IPS DF 19.7 (cell line): ENCODE data around the gene RELB.
"Not testable (repeated sequence)": the region's sequence is repeated elsewhere in the genome, so short reads cannot be mapped to it uniquely, and the experiment has no call there.

ENCODE experiments used
- DNase-seq: peaks from one replicate; pipeline ENCODE4 v3.0.0-alpha.2; 2013; ENCODE audit warnings: low read depth, low spot score

Gene RELB, protein sequence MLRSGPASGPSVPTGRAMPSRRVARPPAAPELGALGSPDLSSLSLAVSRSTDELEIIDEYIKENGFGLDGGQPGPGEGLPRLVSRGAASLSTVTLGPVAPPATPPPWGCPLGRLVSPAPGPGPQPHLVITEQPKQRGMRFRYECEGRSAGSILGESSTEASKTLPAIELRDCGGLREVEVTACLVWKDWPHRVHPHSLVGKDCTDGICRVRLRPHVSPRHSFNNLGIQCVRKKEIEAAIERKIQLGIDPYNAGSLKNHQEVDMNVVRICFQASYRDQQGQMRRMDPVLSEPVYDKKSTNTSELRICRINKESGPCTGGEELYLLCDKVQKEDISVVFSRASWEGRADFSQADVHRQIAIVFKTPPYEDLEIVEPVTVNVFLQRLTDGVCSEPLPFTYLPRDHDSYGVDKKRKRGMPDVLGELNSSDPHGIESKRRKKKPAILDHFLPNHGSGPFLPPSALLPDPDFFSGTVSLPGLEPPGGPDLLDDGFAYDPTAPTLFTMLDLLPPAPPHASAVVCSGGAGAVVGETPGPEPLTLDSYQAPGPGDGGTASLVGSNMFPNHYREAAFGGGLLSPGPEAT

DNA sequence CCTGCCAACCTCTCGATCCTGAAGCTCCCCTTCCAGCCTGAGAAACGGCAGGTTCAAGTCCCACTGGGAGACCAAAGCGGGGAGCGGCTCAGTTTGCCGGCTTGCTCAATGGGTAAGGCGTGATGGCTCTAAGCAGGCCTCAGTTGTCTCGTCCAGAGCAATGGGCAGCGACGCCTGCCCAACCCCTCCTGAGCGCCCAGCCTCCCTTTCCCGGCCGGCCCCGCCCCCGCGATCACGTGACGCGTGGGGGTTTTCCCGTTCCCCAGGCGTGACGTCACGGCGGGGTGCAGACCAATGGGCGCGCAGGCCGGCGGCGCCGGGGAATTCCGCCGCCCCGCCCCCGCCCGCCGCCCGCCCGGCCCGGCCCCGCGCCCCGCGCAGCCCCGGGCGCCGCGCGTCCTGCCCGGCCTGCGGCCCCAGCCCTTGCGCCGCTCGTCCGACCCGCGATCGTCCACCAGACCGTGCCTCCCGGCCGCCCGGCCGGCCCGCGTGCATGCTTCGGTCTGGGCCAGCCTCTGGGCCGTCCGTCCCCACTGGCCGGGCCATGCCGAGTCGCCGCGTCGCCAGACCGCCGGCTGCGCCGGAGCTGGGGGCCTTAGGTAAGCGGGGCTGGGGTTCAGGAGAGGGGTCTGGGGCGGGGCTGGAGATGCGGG is at the start of gene RELB:
RELB (plus strand) TSS at position 378 of the 653 bp plus-strand sequence; CDS start at position 494, 116 bp downstream.
- no peak for DNase-seq

DNA sequence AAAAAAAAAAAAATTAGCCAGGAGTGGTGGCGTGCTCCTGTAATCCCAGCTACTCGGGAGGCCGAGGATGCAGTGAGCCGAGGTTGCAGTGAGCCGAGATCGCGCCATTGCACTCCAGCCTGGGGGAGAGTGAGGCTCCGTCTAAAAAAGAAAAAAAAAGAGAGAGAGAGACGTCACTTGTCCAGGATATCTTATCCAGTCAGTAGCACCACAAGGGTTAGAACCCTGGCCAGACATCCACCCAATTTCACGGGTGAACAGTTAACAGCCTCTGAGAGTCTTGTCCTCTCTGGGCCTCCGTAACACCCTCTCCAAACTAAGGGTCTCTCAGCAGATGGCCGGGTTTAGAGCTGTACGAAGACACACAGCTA is 47.0 kb upstream of the RELB start:
- no peak for DNase-seq

DNA sequence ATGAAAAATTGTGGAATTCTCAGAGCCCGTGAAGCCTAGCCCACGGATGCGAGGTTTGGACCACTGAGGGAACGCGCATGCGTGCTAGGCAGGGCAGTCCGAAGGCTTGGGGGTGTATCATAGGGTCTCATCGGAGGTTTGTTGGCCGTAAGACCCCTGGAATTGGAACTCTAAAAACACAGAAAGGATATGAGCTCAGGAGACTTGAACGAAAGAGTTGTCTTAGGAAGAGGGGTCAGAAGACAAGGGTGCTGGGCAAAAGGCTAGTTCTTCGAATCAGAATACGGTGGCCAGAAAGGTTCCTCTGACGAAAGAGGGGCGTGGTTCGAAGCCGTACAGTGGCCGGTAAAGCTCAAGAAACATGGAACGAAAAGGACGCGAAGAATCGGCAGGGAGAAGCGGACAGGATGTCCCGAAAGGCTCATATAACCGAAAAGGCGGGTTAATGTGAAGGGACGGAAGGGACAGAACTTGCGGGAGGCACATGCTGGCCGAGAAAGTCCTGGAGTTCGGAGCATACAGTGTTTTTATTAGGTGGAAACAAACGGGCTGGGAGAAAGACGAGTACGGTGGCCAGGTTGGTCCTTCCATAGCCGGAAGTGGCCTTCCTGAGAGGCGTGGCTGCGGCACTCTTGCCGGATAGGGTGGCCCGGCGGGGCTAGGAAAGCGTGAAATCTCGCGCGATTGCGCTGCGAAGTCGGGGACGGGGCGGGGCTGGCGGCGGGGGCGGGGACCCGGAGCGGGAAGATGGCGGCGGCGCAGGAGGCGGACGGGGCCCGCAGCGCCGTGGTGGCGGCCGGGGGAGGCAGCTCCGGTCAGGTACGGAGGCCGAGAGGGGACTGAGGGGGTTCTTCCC is 46.4 kb upstream of the RELB start, which contains the start of gene CLPTM1:
CLPTM1 (plus strand) TSS at position 732 of the 856 bp plus-strand sequence; CDS start at position 748, 16 bp downstream.
- peak; percentile 83 for DNase-seq

DNA sequence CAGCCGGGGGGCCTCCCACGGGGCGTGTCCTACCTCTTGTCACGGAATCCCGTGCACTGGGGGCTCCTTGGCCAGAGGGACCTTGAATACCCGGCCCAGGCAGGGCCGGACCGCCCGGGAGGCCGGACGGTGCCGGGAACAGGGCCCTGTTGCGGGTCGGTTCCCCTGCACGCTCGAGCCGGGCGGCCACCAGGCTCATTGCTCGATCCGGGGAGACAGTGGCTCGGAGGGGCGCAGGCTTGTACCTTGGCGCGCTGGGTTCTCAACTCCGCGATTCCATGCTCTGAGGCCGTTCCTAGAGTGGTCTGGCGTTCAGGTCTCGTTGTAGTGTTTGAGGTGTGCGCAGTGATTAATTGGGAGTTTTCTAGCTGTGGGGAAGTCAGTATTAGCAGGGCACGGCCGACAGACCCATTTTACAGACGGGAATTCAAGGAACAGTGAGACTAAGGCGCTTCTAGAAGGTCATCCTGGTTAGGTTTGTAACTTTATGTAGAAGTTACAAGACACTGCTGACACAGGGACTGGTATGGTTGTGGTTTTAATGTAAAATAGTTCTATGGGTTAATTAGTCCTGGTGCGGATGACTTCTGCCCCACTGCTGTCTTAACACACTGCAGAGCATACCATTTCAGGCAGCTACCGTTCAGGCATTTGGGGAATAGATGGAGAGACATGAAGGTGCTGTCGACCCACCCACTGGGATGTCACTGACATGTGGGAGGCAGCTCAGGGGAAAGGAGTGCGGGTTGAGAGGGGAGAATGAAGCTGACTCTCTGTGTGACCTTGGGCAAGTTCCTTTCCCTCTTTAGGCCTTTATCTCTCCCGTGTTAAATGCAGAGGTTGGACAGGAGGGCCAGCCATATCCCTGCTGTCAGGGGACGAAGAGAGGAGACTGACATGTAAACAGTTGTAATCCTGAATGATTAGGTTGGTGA is 45.5 kb upstream of the RELB start:
- DNase-seq, result no peak

DNA sequence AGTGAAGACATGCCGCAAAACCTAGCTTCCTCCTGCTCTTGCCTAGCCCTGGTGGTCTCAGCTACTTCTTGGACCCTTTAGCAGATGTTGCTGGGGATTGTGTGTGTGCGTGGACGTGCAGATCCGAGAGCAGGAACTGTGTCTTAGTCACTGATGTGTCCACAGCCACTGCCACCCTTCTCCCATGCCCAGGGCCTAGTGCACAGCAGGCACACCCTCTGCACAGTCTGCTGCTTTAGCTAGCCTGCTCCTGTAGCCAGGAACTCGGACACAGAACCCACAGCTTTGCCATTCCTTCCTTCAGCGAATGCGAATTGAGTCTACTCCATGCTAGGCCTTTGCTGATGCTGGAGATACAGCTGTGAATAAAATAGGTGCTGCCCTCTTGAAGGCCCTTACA is 43.7 kb upstream of the RELB start:
- no peak for DNase-seq

DNA sequence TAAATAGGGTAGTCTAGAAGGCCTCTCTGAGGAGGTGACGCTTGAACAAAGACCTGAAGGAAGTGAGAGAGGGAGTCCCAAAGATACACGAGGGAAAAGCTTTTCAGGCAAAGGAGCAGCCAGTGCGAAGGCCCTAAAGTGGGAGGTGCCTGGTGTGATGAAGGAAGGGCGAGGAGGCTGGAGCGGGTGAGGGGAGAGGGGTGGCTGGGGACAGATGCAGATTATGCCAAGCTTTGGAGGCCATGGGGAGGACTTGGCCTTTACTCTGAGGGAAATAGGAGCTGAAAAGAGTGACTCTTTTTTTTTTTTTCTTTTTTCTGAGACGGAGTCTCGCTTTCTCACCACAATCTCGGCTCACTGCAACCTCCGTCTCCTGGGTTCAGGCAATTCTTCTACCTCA is 43.2 kb upstream of the RELB start:
- no peak for DNase-seq

DNA sequence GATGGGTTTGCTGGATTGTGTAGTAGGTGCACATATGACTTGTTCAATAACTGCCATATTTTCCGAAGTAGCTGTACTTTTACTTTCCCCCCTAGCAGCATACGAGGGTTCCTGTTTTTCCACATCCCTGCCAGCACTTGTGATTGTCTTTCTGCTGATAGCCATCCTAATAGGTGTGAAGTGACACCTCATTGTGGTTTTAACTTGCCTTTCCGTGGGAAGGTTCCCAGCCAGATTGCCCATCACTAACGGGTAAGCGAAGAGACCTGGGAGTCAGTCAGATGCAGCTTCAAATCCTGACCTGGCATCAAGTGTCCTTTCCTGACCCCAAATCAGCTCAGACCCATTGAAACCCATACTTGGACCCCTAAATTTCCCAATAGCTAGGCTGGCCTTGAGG is 41.6 kb upstream of the RELB start:
- DNase-seq, result no peak

DNA sequence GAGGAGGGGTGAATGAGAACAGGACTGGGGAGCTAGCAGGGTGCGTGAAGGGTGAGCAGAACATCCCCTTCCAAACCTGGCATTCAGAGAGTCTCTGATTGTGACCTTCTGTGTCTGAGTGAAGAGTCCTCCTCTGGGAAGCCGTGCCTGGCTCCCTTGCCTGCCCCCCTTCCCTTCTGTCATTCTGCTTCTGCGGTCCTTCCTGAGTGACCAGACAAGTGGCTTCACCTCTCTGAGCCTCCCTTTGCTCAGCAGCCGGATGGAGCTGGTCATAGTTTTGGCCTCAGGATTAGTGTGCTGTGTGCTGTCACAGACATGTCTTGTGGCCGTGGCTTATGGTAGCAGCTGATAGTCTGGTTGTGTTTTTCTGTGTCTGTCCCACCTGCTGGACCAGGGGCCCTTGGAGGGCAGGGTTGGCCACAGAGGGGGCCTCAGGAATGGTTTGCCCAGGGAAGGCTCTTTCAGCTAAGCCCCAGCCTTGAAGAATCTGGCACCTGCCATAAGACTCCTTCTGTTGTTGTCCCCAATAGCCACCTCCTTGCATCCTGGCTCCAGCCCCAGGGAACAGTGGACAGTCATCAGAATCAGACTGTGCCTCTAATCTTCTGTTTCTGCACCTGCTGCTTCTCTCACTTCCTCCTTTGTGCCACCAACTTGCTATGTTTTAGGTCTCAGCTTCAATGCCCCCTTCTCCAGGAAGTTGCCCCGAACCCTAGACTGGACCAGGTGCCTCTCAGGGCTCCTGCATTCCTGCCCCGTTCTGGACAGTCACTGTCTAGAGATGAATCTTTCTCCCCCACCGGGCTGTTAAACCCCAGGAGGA is 40.1 kb upstream of the RELB start:
- no peak for DNase-seq

DNA sequence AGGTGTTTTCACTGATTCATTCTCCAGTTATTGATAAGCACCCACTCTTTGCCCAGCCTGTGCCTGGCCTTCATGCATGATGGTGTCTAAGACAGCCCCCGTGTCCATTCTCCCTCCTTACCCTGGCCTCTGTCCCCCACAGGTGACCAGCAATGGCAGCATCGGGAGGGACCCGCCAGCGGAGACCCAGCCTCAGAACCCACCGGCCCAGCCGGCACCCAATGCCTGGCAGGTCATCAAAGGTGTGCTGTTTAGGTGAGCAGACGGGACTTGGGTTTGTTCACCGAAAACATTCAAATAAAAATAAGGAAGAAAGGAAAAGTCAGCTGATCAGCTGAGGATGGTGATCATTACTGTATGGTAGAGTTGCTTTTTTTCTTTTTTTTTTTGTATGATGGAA is 39.4 kb upstream of the RELB start:
- no peak for DNase-seq

DNA sequence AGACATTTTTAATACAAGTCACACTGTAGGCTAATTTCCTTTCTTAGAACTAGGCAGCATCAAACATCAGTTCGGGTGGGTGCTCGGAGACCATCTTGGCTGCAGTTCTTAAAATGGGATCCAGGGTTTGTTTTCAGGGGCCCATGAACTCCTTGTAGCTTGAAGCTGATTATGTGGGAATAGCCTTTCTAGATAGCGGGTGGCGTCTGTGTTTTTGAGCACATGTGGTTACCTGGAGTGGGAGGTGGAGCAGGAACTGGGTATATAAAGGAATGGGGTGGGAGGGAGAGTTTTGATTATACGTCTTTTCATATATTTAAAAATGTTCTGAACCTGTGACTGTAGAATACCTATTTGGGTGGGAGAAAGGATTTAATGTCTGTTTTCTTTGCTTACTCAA is 33.1 kb upstream of the RELB start:
- no peak for DNase-seq

DNA sequence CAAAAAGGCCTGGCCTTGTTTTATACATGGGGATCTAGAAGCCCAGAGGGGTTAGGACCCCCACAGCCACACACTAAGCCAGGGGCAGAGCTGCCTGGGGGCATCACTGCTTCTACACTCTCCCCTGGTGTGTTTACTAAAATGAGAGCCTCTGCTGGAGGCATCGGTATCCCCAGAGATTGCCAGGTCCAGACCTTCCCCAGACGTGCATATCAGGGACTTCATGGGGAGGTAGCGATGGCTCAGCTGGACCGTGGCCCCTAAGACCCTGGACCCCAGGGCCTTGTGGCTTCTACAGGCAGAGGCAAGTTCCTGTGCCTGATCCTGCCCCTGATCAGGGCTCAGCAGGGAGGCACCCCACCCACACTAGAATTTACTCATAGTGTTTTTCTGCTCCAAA is 32.6 kb upstream of the RELB start:
- DNase-seq, result no peak

DNA sequence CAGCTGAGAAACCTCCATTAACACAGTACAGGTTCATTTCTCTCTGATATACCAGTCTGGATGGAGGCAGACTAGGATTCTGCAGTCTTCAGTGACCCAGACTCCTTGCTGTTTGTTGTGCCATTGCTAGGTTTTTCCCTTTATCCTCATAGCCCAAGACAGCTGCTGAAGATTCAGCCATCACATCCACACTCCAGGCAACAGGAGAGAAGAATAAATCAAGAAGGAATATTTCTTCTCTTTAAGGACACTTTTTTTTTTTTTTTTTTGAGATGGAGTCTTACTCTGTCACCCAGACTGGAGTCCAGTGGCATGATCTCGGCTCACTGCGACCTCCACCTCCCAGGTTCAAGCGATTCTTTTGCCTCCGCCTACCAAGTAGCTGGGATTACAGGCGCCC is 31.8 kb upstream of the RELB start:
- DNase-seq, result no peak

DNA sequence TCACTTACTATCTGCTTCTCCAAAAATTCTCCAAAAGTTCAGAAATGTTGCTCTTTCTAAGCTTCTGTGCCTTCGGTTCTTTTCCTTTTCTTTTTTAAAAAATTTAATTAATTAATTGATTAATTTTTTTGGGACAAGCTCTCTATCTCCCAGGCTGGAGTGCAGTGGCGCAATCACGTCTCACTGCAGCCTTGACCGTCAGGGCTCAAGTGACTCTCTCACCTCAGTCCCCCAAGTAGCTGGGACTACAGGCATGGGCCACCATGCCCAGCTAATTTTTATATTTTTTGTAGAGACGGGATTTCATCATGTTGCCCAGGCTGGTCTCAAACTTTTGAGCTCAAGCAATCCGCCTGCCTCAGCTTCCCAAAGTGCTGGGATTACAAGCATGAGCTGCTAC is 29.8 kb upstream of the RELB start:
- DNase-seq, result not testable (repeated sequence)

DNA sequence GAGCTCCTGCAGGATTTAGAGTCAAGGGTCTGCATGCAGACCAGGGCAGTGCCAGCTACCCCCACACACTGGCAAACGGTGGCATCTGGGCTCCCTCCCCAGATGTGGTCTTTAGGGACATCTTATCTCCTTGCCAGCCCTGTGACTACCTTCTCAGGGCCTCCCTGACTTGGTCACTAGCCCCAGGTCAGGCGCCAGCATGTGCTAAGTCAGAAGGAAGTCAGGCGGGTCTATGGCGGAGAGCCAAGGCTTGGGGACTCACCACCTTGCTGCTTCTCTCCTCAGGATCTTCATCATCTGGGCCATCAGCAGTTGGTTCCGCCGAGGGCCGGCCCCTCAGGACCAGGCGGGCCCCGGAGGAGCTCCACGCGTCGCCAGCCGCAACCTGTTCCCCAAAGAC is 28.5 kb upstream of the RELB start:
- DNase-seq, result no peak

DNA sequence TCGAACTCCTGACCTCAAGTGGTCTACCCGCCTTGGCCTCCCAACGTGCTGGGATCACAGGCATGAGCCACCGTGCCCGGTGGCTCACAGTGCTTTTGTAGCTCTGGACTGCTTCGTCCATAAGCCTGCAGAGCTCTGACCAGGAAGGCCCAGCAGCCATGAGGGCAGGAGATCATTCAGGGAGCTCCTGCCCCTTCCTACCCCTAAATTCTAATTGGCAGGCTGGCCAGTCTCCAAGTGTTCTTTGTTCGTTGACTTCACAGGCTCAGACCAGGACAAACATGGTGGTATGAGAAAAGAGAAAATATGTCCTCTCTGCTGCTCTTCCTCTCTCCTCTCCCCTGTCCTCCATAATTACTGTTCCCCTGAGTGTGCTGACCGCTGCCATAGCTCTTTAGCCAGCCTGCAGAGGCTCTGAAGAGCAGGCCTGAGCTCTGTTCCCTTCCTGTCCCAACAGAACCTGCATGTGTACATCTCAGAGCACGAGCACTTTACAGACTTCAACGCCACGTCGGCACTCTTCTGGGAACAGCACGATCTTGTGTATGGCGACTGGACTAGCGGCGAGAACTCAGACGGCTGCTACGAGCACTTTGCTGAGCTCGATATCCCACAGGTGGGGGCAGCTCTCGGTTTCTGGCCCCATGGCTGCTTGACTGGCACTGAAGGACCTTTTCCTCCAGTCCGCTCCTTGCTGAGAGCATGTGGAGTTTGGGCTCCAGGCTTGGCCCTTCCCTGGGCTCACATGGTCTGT is 27.1 kb upstream of the RELB start:
- DNase-seq, result no peak

DNA sequence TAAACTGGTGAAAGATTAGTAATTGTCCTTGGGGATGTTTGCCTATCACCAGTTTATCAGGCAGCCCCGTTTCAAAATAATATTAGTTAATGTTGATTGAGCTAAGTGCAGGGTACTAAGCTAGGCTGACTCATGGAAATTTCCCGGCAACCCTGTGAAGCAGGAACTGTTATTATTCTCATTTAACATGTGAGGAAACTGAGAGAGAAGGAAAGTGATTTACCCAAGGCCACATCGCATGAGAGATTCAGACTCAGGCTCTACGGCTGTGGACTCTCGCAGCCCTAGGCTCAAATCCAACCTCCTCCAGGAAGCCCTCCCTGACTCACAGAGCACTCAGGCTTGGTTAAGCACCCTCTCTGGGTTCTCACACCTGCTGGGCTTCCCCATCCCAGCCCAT is 26.4 kb upstream of the RELB start:
- no peak for DNase-seq

DNA sequence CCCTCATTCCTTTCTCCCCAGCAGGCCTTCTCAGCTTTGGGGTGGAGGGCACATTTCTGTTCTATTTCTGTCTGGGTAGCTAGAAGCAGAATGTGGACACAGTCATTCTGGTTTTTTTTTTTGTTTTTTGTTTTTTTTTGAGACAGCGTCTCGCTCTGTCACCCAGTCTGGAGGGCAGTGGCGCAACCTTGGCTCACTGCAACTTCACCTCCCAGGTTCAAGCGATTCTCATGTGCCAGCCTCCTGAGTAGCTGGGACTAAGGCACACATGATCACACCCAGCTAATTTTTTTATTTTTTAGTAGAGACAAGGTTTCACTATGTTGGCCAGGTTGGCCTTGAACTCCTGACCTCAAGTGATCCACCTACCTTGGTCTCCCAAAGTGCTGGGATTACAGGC is 25.8 kb upstream of the RELB start:
- DNase-seq, result no peak

DNA sequence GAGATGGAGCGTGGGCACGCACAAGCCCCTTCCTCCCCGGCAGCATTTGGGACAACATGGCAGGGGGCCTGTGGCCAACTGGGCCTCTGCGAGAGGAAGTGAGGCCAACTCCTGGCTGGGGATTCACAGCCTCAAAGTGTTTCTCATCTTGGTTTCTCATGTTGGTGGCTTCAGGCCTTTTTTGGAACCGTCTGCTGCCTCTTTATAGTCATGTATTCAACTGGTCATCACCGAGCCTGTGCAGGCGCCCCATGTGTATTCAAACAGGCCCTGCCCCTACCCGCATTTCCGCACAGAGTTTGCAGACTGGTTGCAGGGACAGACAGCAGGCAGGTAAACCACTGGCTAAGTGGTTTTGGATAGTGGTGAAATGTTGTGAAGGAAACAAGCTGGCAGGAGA is 17.3 kb upstream of the RELB start:
- DNase-seq, result no peak

DNA sequence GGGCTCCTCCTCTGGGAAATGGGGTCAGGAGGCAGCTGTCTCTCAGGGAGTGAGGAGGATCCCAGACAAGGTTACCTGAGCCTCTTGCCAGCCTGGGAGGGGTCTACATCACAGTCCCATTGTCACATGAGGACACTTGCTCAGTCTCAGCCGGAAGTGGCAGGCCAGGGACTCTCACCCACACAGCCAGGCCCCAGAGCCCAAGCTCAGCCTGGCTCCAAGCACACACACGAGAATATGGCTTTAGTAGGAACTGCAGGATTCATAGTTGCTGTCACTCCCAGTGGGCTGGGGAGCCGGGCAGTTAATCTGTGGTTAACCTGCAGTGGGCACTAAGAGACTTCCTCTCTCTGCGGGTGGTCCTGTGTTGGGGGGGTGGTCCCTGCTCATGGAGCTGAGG is 15.8 kb upstream of the RELB start:
- DNase-seq, result no peak
